T-helper 1 cell treated with Interleukin-12 subunit alpha and Interleukin-12 subunit beta and Interleukin-4 antibody, amounts not matched to agents 30 ng/mL and 1 ng/mL, for 36 hours (primary cell): ENCODE data around the gene IMPA2. TPM values are rescaled to one million over a fixed set of nuclear protein-coding genes. Genes with fewer than 3 reads are reported as not detected.
"Not testable (repeated sequence)": the region's sequence is repeated elsewhere in the genome, so short reads cannot be mapped to it uniquely, and the experiment has no call there.

Source experiments
- intact Hi-C: fragments of 100-400 bp; cut with micrococcal nuclease; formaldehyde crosslinking; loops from one replicate; pipeline ENCODE4 v1.15.1; 2024
- total RNA-seq: library from RNA; stranded (reverse); gene quantifications from 2 replicates; pipeline ENCODE4 v1.2.3, GENCODE V29; 2022

IMPA2 gene
- total RNA-seq, 1 donor from 2014 or later: 11.3 TPM

DNA sequence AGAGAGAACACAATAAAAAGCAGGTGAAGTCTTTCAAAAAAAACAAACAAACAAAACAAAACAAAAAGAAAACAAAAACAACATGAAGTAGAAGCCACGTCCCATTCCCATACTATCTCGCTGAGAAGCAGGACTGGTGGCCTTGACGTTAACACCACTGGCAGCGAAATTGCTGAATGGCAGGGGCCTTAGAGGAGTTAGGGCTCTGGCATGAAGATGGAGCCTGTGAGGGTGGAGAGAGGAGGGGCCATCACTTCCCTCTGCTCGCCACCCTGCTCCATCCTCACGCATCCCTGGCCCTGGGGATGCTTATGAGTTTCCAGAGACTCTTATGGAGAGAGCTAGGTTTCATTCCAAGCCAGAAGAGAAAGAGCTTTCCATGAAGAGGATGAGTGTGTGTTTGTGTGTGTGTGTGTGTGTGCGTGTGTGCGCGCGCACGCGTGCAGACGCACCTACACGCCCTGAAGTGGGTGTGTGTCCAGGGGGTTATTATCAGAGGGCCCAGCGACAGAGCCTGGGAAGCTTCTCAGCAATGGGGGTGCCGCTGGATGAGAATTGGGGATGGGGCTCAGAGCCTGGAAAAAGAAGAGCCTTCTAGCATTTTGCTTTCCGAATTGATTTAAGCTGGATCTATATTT is 20.4 kb upstream of the IMPA2 start:
- intact Hi-C loops: no loop called here

DNA sequence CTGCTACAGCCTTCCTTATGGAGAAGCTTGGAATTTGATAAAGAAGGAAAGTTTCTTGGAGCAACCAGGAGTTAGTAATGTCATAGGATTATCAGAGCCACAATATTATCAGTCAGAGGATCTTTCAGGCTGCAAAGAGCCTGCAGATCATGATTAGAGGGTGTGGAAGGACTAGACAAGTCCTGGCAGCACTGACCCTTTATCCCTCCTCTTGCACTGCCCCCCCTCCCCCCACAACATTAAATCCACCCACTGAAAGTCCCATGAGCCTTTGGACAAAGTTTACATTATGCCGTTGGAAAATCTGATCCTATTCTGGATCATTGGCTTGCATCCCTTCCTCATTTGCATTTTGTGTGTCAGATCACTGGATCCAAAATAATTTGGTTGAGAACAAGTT is 18.7 kb upstream of the IMPA2 start:
- intact Hi-C loops: no loop called here

DNA sequence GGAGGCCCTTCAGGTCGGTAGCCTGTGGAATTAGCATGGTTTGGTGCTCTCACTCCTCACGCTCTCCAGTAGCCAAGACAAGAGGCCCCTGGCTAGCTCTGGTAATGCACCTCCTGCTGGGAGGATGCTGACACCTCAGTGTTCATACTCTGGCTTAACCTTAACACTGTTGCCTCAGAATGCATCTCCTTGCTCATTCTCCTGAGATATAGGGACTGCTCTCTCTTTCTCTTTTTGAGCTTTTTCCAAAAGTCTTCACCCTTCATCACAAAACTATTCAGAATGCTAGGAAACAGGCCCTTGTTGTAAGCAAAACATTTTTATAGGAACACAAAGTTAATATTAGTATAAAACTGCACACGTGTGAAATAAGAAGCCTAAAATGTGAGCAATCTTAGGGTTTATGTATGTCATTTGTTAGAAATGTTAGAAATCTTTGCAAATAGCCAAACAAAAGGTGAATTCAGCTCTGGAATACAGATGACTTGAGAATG is 17.3 kb upstream of the IMPA2 start:
- intact Hi-C loops: no loop called here

DNA sequence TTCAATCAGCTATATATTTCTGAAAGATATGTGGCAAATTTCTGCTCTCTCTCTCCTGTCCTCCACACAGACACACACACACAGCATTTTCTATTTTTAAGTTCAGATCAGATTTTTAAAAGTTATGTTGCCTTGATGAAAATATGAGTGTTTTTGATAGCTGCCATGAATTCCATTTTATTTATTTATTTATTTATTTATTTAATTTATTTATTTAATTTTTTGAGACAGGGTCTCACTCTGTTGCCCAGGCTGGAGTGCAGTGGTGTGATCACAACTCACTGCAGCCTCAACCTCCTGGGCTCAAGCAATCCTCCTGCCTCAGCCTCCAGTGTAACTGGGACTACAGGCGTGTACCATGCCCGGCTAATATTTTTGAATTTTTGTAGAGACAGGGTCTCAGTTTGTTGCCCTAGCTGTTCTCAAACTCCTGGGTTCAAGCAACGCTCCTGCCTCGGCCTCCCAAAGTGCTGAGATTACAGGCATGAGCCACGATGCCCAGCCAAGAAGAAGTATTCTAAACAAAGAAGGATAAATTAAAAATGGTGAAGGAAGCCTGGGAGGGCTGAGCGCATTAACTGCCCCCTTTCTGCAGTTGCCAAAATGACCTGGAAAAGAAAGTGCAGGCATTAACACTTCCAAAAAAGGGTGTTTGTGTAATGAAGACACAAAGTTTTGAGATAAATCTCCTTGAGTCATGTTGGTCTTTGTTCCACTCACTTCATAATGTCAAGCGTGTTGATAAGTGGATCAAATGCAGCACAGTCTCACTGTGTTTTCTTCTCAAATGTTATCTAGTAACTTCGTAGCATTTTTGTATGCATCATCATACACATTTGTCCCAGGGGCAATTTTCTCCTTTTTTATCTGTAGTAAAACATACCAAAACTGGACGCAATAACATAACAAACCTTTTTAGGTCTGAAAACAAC is 11.1 kb upstream of the IMPA2 start:
- intact Hi-C loops: no loop called here

DNA sequence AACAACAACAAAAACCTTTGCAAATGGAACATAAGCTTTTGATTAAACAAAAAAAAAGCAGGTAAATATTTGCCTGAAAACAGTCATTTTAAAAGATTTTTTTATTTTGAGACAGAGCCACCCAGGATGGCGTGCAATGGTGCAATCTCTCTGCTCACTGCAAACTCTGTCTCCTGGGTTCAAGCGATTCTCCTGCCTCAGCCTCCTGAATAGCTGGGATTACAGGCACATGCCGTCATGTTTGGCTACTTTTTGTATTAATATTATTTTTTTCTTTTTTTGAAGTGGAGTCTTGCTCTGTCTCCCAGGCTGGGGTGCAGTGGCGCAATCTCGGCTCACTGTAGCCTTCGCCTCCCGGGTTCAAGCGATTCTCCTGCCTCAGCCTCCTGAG is 10.5 kb upstream of the IMPA2 start:
- intact Hi-C loops: not testable (repeated sequence)

DNA sequence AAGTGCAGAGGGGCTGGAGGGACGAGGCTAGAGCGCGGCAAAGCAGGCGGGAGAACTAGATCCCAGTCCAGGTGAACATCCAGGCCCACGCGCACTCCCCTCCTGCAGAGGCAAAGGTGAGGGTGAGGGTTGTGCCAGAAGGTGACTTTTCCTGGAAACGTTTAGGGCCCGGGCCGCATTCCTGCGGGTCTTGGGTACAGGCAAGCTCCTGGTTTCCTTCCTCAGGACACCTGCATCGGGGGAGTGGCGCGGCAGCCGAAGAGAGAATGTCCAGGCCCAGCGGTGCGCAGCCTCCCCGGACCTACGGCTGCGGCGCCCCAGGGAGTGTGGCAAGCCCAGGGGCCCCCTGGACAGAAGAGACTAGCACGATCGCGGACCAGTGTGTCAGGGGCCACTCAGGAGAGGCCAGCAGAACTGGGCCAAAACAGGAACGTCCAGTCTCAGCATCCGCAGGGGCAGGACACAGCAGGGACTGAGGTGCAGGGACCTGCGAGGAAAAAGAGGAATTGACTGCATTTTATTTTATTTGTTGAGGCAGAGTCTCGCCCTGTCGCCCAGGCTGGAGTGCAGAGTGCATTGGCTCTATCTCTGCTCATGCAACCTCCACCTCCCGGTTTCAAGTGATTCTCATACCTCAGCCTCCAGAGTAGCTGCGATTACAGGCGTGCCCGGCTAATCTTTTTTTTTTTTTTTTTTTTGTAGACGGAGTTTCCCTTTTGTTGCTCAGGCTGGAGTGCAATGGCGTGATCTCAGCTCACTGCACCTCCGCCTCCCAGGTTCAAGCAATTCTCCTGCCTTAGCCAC is 8.7 kb upstream of the IMPA2 start:
- intact Hi-C loops: no loop called here

DNA sequence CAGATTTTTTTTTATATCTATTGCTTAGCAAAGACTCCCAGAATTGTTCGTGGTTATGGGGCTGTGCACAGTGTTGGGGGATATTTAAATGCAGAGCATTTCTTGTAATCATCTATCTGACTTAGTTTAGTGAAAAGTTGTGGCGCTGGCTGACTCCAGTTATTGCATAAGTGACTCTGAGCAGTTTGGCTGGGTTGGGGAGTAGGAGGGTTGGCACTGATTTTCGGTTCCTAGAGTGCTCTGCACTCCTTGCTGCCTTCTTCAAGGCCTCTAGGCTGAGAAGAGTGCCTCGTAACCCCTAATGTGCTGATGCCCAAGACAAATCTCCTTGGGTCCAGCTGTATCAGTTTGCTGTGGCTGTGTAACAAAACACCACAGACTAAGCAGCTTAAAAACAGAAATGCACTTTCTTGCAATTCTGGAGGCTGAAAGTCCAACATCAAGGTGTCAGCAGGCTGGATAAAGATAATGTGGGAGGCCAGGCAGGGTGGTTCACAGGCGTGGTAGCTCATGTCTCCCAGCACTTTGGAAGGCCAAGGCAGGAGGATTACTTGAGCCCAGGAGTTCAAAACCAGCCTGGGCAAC is 6.5 kb upstream of the IMPA2 start:
- intact Hi-C loops: no loop called here

DNA sequence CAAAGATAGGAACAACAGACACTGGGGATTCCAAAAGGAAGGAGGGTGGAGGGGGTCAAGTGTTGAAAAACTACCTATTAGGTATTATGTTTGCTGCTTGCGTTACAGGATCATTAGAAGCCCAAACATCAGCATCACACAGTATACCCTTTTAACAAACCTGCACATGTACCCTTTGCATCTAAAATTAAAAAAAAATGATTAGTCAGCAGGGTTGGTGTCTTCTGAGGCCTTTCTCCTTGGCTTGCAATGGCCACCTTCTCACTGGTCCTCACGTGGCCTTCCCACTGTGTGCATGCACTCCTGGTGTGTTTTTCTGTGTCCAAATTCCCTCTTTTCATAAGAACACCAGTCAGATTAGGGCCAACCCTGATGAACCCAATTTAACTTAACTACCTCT is 5.6 kb upstream of the IMPA2 start:
- intact Hi-C loops: no loop called here

DNA sequence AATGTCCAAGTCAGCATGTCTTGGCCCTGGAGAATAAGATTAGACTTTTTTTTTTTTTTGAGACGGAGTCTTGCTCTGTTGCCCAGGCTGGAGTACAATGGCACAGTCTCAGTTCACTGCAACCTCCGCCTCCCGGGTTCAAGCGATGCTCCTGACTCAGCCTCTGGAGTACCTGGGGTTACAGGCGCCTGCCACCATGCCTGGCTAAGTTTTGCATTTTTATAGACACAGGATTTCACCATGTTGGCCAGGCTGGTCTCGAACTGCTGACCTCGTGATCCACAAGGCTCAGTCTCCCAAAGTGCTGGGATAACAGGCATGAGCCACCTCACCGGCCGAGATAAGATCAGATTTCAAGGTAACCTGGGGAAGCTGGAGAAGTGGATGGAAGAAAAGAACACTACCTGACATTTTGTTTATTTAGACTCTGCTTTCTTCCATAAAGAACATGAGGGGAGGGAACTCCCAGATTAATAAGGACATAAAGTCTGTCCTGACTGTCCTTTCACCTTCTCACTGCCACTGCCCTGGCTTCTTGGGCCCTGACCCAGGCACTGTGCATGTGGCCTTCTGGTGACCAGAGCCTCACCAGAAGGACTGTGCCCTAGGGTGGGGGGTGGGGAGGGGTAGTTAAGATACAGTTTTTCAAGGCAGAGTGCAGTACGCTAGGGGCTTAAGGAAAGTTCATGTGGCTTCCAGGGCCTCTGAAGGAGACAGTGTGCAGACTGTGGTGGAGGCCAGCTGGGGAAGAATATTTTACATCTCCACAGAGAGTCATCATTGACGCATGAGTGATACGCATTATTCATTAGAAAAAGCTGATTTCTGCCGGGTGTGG is 4.8 kb upstream of the IMPA2 start:
- intact Hi-C loops: no loop called here

DNA sequence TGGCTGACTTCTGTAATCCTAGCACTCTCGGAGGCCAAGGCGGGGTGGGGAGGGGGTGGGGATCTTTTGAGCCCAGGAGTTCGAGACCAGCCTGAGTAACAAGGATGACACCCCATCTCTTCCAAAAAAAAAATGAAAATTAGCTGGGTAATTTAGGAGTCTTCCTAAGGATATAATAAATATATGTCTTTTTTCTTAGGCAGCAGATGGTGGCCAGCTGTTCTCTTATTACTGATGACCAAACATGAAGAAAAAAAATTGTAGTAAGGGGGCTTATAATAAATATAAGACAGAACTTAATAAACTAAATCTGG is 4.2 kb upstream of the IMPA2 start:
- intact Hi-C loops: no loop called here

DNA sequence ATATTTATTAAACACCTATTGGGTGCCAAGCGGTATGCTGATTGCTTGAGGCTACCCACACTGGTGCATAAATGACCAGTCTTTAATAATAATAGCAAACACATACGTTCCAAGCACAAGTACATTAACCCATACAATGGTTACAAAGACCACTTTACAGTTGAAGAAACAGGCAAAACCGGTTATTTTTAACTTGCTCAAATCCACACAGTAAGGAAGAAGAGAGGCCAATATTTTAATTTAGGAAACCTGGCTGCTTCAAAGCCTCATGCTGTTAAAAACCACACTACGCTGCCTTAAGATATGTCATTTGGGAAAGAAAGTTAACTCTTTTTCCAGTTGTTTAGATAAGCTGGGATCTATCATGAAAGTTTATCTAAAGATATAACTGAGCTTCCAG is 2.4 kb upstream of the IMPA2 start:
- intact Hi-C loops: no loop called here

DNA sequence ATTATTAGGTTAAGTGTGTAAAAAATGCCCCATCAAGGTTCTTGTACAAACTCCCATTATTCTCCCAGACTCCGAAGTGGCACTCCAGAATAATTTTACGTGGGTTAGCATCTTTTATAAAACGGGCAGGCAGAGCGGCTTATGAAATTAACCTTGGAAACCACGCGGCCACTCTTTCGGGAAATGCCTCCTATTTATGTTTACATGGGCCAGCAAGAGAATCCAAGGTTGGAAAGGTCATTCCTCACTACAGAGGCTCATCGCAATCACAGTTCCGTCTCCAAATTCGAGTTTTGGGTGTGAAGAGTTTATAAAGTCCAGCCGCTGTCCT is 1.2 kb upstream of the IMPA2 start:
- intact Hi-C loops: loop anchor here (1.0 to 5.0 kb wide), 5 partner anchors 33 to 1011 kb away; partner anchors contain the start of genes CEP192, CEP76 and PSMG2

DNA sequence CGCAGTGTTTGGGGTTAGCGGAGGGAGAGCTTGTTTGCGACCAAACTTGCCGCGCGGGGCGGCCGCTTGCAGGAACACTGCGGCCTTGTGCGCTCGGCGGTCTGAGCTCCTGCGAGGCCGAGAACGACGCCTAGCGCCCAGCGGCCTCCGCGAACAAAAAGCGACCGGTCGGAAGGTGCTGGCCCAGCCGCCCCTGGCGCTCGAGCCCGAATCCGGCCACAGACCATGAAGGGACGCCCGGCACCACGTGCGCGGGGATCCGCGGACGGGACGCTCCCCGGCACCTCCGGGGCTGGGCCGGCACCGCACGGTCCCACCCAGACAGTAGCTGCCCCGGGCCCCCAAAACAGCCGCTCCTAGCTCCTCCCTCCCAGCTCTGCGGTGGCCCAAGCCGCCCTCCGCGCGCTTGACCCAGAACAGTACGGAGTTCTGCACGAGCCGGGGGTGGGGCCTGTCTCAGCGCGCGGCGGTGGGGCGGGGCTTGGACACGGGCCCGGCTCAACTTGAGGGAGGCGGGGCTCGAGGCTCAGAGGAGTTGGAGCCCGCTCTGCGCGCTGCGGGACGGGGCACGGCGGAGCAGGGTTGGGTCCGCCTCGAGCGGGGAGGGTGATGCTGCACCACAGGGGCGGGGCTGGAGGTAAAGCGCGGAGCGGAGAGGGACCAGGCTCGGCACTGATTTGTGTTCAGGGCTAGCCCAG is 664 bp upstream of the IMPA2 start:
- intact Hi-C loops: loop anchor here (1.0 to 5.0 kb wide), 10 partner anchors 15 to 1010 kb away; partner anchors contain the start of genes AFG3L2, CEP192, CEP76 and CHMP1B

DNA sequence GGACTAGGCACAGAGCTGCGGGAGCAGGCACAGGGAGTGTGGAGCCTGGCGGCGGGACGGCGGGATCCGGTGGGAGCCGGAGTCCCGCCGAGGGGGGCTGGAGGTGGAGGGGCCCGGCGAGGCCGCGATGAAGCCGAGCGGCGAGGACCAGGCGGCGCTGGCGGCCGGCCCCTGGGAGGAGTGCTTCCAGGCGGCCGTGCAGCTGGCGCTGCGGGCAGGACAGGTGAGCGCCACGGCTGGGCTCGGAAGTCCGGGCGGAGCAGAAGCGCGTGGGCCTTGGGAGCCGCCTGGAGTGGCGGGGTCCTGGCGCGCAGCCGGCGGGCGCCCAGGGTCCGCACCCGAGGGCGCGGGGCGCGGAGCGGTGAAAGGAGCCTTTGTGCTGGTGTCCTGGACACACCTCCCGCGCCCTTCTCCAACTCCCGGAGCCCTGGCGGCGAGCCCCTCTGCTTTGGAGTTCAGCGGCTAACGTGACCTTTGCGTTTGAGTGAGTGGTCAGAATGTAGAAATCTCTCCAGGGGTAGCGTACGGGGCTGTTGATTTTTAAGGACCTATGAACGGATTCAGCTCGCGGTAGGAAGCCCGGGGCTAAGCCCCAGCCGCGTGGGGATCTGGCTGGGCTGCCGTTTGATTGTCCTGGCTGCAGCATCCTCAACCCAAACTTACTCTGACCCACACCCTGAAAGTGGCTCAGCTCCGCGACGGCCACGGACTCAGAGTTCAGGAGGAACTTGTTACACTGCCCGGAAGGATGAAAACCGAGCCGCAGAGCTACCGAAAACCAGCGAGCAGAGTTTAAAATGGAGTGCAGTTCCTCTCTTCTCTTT is 448 bp downstream of the IMPA2 start:
- intact Hi-C loops: loop anchor here (1.0 to 5.0 kb wide), 9 partner anchors 14 to 1009 kb away; partner anchors contain the start of genes AFG3L2, CEP192, CEP76 and CHMP1B

DNA sequence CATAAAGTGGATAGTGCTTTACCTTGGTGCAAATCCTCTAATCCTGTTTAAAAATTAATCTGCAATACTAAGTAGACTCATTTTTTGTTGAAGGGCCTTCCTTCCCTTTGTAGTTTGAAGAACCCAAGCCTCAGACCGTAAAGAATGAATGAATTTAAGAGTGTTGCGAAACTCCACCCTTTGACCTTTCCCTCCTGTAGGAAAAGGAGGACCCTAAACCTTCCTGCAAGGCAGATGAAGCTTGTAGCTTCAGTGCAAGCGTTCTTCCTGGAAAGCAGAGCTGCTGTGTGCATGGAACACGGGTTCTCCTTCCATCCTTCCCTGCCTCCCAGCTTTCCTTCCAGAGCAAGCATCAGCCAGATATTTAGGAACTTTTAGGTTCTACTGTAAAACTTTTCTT is 1.7 kb downstream of the IMPA2 start:
- intact Hi-C loops: loop anchor here (1.0 to 5.0 kb wide), 2 partner anchors 251 to 964 kb away; no protein-coding TSS in a partner anchor

DNA sequence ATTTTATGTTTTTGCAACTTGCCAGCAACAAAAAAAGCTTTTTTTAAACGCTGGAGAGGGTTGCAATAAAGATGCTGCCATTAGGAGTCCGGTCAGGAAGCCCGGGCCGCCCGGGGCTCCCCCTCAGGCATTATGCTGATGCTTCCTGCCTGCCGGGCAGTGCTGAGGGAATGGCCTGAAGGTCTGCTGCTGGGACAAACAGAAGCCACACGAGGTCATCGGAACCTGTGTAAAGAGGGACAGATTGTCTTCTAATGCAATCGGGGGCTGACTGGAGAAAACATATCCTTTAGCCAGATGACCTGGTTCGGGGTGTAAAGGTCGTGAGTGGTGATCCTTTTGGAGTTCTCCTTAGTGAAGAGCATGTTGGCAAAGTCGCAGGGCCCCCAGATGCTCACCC is 2.3 kb downstream of the IMPA2 start:
- intact Hi-C loops: loop anchor here (5.0 kb wide), 1 partner anchor 251 kb away; no protein-coding TSS in a partner anchor

DNA sequence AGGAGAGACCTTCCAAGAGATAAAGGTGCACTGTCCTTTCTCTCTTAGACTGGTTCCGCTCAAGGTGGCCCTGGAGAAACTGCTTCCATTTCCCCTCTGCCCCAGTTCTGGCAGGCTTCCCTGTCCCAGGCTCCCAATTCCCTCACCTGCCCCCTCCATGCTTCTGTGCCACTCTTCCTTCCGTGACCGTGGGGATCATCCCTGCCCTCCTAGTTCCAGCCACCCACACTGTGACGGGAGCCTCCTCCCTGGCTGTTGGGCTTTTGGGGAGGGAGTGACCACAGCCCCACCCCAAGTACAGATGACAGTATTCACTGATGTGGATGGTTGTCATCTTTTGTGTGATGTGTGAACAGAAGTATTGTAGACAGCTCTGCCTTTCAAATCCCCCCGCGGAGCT is 2.8 kb downstream of the IMPA2 start:
- intact Hi-C loops: loop anchor here (5.0 kb wide), 1 partner anchor 252 kb away; no protein-coding TSS in a partner anchor

DNA sequence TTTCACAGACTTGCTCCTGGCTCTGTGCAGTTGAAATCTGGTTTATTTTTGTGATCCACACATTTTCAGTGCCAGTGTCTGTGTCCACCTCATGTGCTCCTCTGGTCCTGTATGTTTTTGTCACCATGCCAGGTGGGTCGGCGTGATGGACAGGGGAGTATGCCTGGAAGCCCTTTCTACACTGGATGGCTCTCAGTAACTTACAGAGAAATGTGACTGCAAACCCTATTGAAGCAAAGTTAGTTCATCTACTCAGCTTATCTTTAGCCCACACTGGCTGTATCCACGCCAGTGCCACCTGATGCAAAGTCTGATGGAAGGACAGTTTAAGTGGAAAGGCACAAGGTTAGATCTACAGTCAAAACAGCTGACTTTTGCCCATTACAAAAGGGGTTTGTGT is 4.3 kb downstream of the IMPA2 start:
- intact Hi-C loops: no loop called here

DNA sequence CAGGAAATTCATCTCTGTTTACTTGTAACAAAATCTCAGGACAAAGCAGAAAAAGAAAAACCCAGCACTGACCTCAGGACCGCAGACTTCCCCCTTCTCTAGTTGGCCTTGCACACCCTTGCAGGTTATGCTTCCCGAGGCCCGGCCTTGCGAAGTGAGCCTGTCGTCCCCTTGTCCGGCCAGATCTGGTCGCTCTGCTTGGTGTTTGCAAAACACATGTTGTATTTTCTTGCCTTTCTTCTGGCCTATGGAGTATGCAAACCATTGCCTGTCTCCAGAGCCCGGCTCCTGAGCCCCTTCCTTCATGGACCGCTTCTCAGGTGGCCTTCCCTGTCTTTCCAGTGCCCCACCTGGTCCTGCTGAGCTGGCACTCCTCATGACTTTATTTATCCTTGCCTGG is 4.8 kb downstream of the IMPA2 start:
- intact Hi-C loops: no loop called here
